NB4 (cell line): Measurements from ENCODE around the gene CCDC9B.
A peak's percentile ranks its signal among the peaks of the same experiment; 100 is the strongest.

Experiments
- DNase-seq: peaks from one replicate; pipeline ENCODE4 v3.0.0; 2010; ENCODE audit warnings: low read depth
- H3K4me3 ChIP-seq: one replicate; pipeline ENCODE4 v1.5.1; 2011; ENCODE audit warnings: mild to moderate bottlenecking, low read depth, low read length, moderate library complexity
- CTCF ChIP-seq: IDR thresholded peaks from one replicate; pipeline ENCODE4 v1.5.1; 2012; ENCODE audit warnings: low read depth, low read length
- MAX ChIP-seq: IDR thresholded peaks from 2 replicates; pipeline ENCODE4 v1.6.1; 2011; ENCODE audit warnings: low read depth, low read length
- MYC ChIP-seq: IDR thresholded peaks from 2 replicates; pipeline ENCODE4 v1.6.1; 2011; ENCODE audit warnings: low read depth, low read length
- POLR2A ChIP-seq: IDR thresholded peaks from 2 replicates; pipeline ENCODE4 v1.6.1; 2011; ENCODE audit warnings: mild to moderate bottlenecking; ENCODE audit not compliant: insufficient read length; ENCODE audit errors: extremely low read depth

CCDC9B gene

GRCh38 chr15:40290545-40290917 is 50.2 kb downstream of the CCDC9B start:
- DNase-seq, result no peak
- H3K4me3 ChIP-seq, result no peak overlapping the region
- TF ChIP-seq POLR2A (no peak), MYC (no peak), MAX (no peak)

DNA sequence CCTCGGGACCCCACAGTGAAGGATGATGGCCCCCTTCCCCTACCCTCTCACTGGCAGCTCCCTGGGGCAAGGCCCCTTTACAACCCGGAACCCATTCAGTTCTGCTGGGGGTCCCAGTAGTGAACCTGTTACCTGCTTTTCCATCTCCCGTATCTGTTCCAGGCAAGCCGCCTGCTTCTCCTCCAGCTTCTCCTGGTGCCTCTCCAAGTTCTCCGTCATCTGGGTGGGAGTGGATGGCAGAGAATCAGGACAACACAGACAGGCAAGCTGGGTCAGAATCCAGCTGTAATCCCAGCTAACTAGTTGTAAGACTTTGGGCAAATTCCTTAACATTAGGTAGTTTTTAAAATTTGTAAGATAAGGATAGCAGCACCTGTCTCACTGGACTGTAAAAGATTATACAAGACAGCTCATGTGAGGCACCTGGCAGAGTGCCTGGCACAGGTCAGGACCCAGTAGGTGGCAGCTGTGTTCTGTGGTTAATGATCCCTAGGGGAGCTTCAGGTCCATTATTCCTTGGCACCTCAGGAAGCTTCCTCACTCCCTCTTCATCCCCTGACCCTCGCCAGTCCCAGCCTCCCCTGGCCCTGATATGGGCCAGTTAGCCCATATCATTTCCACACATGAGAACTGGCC is 51.5 kb downstream of the CCDC9B start:
- TF ChIP-seq MYC (no peak), MAX (no peak), CTCF (no peak), POLR2A (no peak)
- DNase-seq, result no peak
- no peak overlapping the region for H3K4me3 ChIP-seq

- DNase-seq, result no peak
- H3K4me3 ChIP-seq, result no peak overlapping the region
- TF ChIP-seq CTCF (no peak), MYC (no peak), MAX (no peak), POLR2A (no peak)
These were observed 52.8 kb downstream of the CCDC9B start for GRCh38 chr15:40287968-40288367.

GRCh38 chr15:40287505-40287904 is 53.2 kb downstream of the CCDC9B start:
- DNase-seq, result no peak
- TF ChIP-seq CTCF, result no peak
- no peak for TF ChIP-seq MYC
- no peak for TF ChIP-seq POLR2A
- H3K4me3 ChIP-seq, result no peak overlapping the region

GRCh38 chr15:40286794-40287193 is 53.9 kb downstream of the CCDC9B start:
- no peak for DNase-seq
- no peak overlapping the region for H3K4me3 ChIP-seq
- TF ChIP-seq POLR2A, result no peak
- no peak for TF ChIP-seq MAX
- TF ChIP-seq CTCF, result no peak
- TF ChIP-seq MYC, result no peak

DNA sequence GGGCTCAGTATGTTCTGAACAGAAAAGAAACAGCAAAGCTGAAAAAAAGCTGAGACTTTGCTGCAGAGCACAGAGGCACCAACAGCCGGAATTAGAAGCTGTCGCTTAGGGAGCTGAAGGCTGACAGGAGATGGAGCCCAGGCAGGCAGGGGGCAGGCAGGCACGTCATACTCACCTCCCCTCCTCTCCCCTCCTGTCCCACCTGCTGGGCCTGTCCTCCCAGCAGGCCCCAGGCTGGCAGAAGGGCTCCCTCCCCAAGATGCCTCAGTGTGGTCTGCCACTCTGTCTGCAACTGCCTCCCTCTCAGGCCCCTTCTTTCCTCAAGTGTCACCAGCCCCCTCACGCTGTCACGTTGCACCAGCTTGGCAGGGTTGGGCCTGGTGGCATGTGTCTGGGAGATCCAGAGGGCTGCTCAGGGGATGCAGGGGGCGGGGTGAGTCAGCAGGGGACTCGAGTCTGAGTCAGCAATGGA is 54.6 kb downstream of the CCDC9B start:
- peak; percentile 38 for DNase-seq
- no peak overlapping the region for H3K4me3 ChIP-seq
- TF ChIP-seq CTCF (no peak), MAX (no peak), POLR2A (no peak), MYC (no peak)
